Hepatocyte (in vitro differentiated cells): ENCODE measurements around the gene SEPSECS. TPM values are rescaled to one million over a fixed set of nuclear protein-coding genes. Genes with fewer than 3 reads are reported as not detected.

Source experiments
- DNase-seq: peaks from one replicate; pipeline ENCODE4 v3.0.0-alpha.2; 2016; ENCODE audit warnings: low spot score
- H2AFZ ChIP-seq: fragments of 200-600 bp; sonication (generic); 2 replicates; pipeline ENCODE4 v1.6.0; 2016; ENCODE audit warnings: antibody characterized with exemption, mild to moderate bottlenecking
- H3K27ac ChIP-seq: fragments of 200-600 bp; sonication (generic); 2 replicates; pipeline ENCODE4 v1.5.1; 2016; ENCODE audit warnings: mild to moderate bottlenecking
- H3K27me3 ChIP-seq: fragments of 200-600 bp; sonication (generic); 2 replicates; pipeline ENCODE4 v1.6.1; 2016
- H3K36me3 ChIP-seq: fragments of 200-600 bp; sonication (generic); replicated peaks from 2 replicates; pipeline ENCODE4 v1.5.1; 2016; ENCODE audit warnings: low read depth; ENCODE audit not compliant: insufficient read depth
- H3K4me1 ChIP-seq: fragments of 200-600 bp; sonication (generic); 2 replicates; pipeline ENCODE4 v1.5.1; 2016; ENCODE audit warnings: mild to moderate bottlenecking, moderate library complexity; ENCODE audit not compliant: insufficient read depth
- H3K4me2 ChIP-seq: fragments of 200-600 bp; sonication (generic); 2 replicates; pipeline ENCODE4 v1.6.0; 2016
- H3K4me3 ChIP-seq: fragments of 200-600 bp; sonication (generic); 2 replicates; pipeline ENCODE4 v1.5.1; 2016; ENCODE audit warnings: mild to moderate bottlenecking
- H3K79me2 ChIP-seq: fragments of 200-600 bp; sonication (generic); 2 replicates; pipeline ENCODE4 v1.6.0; 2017; ENCODE audit warnings: mild to moderate bottlenecking
- H3K9me2 ChIP-seq: fragments of 200-600 bp; sonication (generic); replicated peaks from 2 replicates; pipeline ENCODE4 v1.6.0; 2017; ENCODE audit warnings: mild to moderate bottlenecking; ENCODE audit not compliant: insufficient read depth
- H3K9me3 ChIP-seq: fragments of 200-600 bp; sonication (generic); 2 replicates; pipeline ENCODE4 v1.5.1; 2016; ENCODE audit warnings: low read depth, mild to moderate bottlenecking
- H4K20me1 ChIP-seq: fragments of 200-600 bp; sonication (generic); 2 replicates; pipeline ENCODE4 v1.6.0; 2016; ENCODE audit warnings: mild to moderate bottlenecking; ENCODE audit not compliant: insufficient read depth, poor library complexity, severe bottlenecking
- EZH2 ChIP-seq: fragments of 200-600 bp; sonication (generic); IDR thresholded peaks from 2 replicates; pipeline ENCODE4 v1.6.1; 2016; ENCODE audit warnings: antibody characterized with exemption, mild to moderate bottlenecking, borderline replicate concordance
- EZH2phosphoT487 ChIP-seq: fragments of 200-600 bp; sonication (generic); IDR thresholded peaks from one replicate; pipeline ENCODE4 v1.6.1; 2018; ENCODE audit warnings: antibody characterized with exemption, mild to moderate bottlenecking, low read depth, moderate library complexity; ENCODE audit not compliant: unreplicated experiment, severe bottlenecking
- WGBS: methylation state at CpG from one replicate; pipeline ENCODE4 v1.1.6; 2016; ENCODE audit warnings: low lambda C conversion rate; ENCODE audit errors: missing lambda C conversion rate; 5-methylcytosine and 5-hydroxymethylcytosine counted together
- polyA plus RNA-seq: library from polyadenylated mRNA; unstranded; fragments of >200 nt; fragmentation: Nextera tagmentation; extraction: Ambion mirVana; gene quantifications from 2 replicates; pipeline ENCODE4 v1.2.1, GENCODE V29; 2016
- total RNA-seq: library from RNA; depleted of rRNA; stranded (reverse); fragments of >200 nt; gene quantifications from 2 replicates; pipeline ENCODE4 v1.2.3, GENCODE V29; 2014
- TF ChIP-seq, protein P1 (sequence below): fragments of 200-600 bp; sonication (generic); IDR thresholded peaks from 2 replicates; pipeline ENCODE4 v1.5.1; 2016; ENCODE audit warnings: antibody characterized with exemption, mild to moderate bottlenecking; ENCODE audit not compliant: poor library complexity

SEPSECS gene
- total and polyA plus RNA-seq, 2 experiments from 2014 or later, result 3.0 to 10.3 TPM

DNA sequence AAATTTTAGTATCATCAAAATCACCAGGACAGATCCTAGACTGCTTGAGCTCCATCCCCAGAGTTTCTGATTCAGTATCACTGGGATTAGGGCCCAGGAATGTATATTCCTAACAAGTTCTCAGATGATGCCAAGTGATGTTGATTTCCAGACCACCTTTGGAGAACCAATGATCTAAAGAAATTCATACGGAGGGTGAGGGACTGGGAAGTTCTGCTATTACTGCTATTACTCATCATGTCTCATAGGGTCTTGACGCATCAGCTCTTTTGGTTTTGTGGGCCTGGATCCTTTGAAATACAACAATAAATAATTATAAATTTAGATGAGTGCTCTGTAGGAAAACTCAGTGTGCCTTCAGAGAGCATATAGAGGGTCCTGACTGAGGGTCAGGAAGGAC lies 69.7 kb downstream of the SEPSECS start:
- TF ChIP-seq EZH2phosphoT487 (no peak), EZH2 (no peak)
- TF ChIP-seq, protein P1, sequence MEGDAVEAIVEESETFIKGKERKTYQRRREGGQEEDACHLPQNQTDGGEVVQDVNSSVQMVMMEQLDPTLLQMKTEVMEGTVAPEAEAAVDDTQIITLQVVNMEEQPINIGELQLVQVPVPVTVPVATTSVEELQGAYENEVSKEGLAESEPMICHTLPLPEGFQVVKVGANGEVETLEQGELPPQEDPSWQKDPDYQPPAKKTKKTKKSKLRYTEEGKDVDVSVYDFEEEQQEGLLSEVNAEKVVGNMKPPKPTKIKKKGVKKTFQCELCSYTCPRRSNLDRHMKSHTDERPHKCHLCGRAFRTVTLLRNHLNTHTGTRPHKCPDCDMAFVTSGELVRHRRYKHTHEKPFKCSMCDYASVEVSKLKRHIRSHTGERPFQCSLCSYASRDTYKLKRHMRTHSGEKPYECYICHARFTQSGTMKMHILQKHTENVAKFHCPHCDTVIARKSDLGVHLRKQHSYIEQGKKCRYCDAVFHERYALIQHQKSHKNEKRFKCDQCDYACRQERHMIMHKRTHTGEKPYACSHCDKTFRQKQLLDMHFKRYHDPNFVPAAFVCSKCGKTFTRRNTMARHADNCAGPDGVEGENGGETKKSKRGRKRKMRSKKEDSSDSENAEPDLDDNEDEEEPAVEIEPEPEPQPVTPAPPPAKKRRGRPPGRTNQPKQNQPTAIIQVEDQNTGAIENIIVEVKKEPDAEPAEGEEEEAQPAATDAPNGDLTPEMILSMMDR, result no peak
- Histone ChIP-seq H3K9me3 (no peaks in the 10 kb centered on the region), H2AFZ (no peak overlapping the region), H3K4me2 (no peak overlapping the region), H3K9me2 (no peaks in the 10 kb centered on the region), H3K79me2 (no peaks in the 10 kb centered on the region), H3K4me3 (no peak overlapping the region), H3K36me3 (no peaks in the 10 kb centered on the region), H4K20me1 (no peaks in the 10 kb centered on the region), H3K27ac (no peak overlapping the region), H3K4me1 (no peaks in the 10 kb centered on the region), H3K27me3 (no peaks in the 10 kb centered on the region)
- DNase-seq, result no peak
- WGBS, result 86% methylated on average over 2 of the region's 2 CpGs

DNA sequence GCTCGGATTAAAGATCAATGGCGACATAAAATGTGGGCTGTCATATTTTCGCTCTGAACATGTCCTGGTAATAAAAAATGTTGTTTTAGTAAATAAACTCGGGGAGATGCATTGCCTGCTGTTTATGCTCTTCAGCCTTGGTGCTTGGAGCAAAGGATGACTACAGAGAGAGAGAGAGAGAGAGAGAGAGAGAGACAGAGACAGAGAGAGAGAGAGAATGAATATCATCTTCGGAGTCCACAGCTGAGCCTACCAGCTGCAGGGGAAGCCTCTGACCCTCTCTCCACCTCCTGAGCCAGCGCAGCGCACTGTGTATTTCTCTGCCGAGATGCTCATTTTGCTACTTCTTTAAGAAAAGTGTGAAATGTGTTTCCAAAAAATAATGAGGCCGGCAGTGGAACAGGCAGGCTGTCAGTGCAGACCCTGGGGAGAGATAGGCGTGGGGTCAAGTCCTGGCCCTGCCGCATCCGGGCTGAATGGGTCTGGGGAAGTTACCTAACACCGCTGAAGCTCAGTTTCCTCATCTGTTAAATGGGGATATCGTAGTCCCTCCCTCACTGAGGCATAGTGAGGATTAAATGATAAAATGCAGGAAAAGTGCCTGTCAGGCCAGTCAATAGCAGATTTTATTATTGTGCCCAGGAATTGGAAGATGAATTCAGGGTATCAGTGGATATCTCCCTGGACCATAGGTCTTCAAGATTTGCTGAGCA lies 71.0 kb downstream of the SEPSECS start:
- no peaks in the 10 kb centered on the region for H3K9me3 ChIP-seq
- no peaks in the 10 kb centered on the region for H3K36me3 ChIP-seq
- no peak overlapping the region for H3K27ac ChIP-seq
- TF ChIP-seq EZH2, result no peak
- TF ChIP-seq EZH2phosphoT487, result no peak
- TF ChIP-seq, protein P1, result no peak
- H2AFZ ChIP-seq, result no peak overlapping the region
- no peak overlapping the region for H3K4me3 ChIP-seq
- 85% methylated on average over 14 of the region's 14 CpGs for WGBS
- no peaks in the 10 kb centered on the region for H4K20me1 ChIP-seq
- no peaks in the 10 kb centered on the region for H3K79me2 ChIP-seq
- H3K4me1 ChIP-seq, result no peaks in the 10 kb centered on the region
- no peaks in the 10 kb centered on the region for H3K27me3 ChIP-seq
- DNase-seq, result no peak
- no peaks in the 10 kb centered on the region for H3K9me2 ChIP-seq
- H3K4me2 ChIP-seq, result no peak overlapping the region

DNA sequence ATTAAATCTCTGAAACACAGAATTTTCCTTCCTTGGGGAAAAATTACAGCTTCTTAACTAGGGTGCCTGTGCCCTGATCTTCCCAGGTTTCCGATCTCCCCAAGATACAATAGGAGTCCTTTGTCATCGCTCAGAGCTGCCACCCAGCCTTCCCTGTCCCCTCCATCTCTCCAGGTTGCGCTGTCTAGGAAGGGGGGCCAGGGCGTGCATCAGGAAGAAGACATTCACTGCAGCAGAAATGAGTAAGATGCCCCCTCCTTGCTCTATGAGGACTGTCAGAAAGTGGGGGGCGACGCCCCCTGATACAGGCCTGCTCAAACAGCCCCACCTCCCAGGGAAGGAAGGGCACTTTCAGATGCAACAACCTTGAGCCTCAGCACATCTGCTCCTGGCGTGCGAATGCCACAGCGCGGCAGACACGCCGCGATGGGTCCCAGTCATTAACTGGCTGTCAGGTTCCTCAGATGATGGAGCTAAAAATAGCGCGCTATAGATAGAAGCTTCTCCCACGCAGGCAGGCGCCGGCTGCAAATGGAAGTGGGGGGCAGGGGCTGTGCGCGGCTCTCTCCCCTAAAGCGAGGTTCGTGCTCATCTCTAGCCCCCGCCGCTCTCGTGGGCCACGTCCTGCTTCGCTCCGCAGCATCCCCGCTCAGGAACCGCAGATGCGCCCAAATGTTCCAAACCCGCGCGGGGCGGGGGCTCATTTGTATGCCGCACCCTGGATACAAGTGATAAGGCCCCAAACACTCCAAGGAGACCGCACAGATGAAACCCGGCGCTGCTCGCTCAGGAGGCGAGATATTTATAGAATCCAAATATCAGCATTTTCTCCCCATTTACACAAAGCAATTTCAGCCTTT lies 71.9 kb downstream of the SEPSECS start:
- WGBS, result 94% methylated on average over 36 of the region's 41 CpGs
- Histone ChIP-seq H4K20me1 (no peaks in the 10 kb centered on the region), H3K27ac (no peak overlapping the region), H3K36me3 (no peaks in the 10 kb centered on the region), H3K4me1 (no peaks in the 10 kb centered on the region), H3K79me2 (no peaks in the 10 kb centered on the region), H3K4me3 (no peak overlapping the region), H3K9me3 (no peaks in the 10 kb centered on the region), H2AFZ (no peak overlapping the region), H3K27me3 (no peaks in the 10 kb centered on the region), H3K4me2 (no peak overlapping the region), H3K9me2 (no peaks in the 10 kb centered on the region)
- DNase-seq, result no peak
- TF ChIP-seq EZH2, result no peak
- TF ChIP-seq EZH2phosphoT487, result no peak
- TF ChIP-seq, protein P1, result no peak
